GM15510 (cell line): ENCODE results near the gene KIF21A.

Experiments used
- POLR2A ChIP-seq: IDR thresholded peaks from 3 replicates; pipeline ENCODE4 v1.6.1; 2011; ENCODE audit warnings: borderline replicate concordance; ENCODE audit not compliant: insufficient read length; ENCODE audit errors: extremely low read depth

The KIF21A gene, protein sequence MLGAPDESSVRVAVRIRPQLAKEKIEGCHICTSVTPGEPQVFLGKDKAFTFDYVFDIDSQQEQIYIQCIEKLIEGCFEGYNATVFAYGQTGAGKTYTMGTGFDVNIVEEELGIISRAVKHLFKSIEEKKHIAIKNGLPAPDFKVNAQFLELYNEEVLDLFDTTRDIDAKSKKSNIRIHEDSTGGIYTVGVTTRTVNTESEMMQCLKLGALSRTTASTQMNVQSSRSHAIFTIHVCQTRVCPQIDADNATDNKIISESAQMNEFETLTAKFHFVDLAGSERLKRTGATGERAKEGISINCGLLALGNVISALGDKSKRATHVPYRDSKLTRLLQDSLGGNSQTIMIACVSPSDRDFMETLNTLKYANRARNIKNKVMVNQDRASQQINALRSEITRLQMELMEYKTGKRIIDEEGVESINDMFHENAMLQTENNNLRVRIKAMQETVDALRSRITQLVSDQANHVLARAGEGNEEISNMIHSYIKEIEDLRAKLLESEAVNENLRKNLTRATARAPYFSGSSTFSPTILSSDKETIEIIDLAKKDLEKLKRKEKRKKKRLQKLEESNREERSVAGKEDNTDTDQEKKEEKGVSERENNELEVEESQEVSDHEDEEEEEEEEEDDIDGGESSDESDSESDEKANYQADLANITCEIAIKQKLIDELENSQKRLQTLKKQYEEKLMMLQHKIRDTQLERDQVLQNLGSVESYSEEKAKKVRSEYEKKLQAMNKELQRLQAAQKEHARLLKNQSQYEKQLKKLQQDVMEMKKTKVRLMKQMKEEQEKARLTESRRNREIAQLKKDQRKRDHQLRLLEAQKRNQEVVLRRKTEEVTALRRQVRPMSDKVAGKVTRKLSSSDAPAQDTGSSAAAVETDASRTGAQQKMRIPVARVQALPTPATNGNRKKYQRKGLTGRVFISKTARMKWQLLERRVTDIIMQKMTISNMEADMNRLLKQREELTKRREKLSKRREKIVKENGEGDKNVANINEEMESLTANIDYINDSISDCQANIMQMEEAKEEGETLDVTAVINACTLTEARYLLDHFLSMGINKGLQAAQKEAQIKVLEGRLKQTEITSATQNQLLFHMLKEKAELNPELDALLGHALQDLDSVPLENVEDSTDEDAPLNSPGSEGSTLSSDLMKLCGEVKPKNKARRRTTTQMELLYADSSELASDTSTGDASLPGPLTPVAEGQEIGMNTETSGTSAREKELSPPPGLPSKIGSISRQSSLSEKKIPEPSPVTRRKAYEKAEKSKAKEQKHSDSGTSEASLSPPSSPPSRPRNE (N-terminal part only)

DNA sequence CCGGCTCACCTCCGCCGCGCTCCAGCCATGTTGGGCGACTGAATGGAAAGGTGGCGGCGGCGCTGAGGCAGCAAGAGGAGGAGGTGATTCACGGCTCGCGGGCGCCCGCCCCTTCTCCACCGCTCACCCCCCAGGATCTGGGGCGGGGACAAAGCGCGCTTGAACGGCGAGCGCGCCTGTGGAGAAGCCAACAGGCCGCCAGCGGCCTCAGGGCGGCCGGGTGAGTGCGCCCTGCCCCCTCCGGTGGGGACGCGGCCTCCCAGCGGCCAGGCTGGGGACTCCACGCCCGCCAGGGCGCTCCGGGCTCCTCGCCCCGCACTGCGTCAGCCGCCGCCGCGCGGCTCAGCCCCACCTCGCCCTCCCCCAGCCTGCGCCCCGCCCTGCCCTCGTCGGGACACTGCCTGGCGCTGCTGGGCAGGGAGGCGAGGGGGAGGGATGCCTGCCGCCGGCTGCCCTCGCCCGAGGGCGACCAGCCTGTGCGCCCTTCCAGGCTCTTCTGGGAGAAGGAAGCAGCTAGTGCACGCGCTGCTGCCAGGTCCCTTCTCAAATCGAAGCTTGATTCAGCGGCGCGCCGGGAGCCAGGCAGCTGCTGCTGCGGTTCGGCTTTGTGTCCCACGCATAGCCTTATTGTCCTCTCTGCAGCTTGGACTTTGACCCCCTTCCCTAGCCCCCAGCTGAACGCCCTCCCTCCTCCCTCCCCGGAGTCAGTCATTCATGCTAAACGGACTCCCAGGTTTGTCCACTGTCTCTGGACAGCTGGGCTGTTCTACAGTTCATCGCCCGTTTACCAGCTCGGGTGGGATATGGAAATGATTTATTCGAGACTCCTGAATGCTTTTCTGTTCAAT is at the start of gene KIF21A:
TSS of gene KIF21A (minus strand) at position 40 of the 848 bp plus-strand sequence. CDS start 150 bp downstream, outside the sequence.
- peak; percentile 78 for TF ChIP-seq POLR2A

DNA sequence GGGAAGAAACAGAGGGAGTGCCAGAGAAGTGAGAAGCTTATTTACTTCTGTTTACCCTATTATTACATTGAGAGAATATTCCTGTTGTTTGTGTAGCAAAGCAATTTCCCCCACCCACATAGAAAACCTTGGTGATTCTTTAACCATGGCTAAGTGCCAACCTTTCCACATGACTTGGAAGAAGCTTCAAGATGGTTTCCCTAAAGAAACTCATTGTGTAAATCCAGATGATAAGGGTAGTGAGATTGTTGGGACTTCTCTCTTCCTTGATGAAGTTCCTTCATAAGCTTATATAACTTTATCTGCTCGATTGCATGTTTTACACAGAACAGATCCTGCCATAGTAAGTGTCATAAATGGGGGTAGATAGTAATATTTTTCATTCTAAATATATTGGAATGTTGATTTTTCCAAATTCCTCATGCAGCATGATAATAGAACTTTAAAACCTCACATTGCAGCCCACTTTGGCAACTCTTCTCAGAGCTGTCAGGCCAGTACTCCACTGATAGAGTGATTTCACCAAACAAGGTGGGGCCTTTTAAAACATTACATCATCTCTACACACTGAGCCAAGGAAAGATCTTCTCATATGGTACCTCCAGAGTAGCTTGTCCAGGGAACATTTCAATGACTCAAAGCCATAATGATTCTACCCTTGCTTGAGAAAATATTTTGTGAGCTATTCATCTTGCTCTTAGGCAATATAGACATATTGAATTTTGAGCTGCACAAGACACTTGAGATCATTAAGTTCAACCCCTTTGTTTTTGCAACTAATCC is 47.8 kb upstream of the KIF21A start:
- no peak for TF ChIP-seq POLR2A

DNA sequence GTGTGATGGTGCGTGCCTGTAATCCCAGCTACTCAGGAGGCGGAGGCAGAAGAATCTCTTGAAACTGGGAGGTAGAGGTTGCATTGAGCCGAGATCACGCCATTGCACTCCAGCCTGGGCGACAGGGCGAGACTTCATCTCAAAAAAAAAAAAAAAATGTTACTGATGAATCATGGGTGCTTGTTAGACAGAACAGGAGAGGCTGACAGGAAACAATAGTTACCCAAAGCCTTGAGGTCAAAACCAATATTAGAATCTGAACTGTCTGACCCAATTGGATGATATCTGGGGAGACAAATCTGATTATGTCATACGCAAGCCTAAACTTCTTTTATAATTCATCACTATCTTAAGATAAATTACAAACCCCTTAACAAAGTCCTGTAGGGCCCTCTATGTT is 40.7 kb upstream of the KIF21A start:
- no peak for TF ChIP-seq POLR2A

DNA sequence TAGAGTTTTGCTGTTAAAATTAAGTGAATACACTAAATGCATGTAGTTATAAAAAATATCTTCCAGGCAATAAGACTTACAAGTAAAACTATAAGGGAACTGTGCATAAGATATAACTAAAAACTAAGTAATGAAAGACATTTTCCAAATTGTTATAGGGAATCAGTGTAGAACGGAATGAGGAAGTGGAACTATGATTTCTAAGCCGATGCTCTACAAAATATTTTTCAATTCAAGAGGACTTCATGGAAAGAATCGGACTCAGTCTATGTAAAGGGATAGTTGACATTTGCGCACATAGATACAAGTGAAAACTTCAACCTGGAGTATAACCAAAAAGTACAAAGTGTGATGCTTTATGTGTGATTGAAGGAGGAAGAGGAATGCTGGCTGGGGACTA is 40.1 kb upstream of the KIF21A start:
- TF ChIP-seq POLR2A, result no peak

DNA sequence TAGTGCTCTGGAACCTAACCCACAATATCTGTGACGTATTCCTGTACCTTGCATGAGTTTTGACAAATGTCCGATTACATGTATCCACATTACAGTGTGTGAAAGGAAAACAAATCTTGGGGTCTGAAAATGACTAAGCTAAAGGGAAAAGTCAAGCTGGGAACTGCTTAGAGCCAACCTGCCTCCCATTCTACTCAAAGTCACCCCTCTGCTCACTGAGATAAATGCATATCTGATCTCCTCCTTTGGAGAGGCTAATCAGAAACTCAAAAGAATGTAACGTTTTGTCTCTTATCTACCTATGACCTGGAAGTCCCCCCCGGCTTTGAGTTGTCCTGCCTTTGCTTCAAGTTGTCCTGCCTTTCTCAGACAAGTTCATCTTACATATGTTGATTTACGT is 34.0 kb upstream of the KIF21A start:
- TF ChIP-seq POLR2A, result no peak

DNA sequence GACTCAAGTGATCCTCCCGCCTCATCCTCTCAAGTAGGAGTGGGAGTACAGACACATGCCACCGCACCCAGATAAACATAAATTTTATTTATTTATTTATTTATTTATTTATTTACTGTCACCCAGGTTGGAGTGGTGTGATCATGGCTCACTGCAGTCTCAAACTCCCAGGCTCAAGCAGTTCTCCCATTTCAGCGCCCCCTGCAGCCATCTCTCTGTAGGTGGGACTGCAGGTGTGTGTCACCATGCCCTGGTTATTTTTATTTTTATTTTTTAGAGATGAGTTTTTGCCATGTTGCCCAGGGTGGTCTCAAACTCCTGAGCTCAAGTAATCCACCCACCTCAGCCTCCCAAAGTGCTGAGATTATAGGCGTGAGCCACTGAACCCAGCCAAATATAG is 33.2 kb upstream of the KIF21A start:
- TF ChIP-seq POLR2A, result no peak

DNA sequence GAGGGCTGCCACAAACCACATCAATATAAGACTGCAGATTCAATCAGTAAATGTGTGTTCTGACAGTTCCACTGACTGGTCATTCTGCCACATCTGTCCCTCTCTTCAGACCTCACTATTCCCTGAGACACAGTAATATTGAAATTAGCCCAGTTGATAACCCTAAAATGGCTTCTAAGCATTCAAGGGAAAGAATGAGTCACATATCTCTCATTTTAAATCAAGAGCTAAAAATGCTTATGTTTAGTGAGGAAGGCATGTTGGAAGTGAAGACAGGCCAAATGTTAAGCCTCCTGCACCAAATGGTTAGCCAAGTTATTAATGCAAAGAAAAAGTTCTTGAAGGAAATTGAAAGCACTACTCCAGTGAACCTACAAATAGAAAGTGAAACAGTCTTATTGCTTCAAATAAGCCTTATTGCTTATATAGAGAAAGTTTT is 24.5 kb upstream of the KIF21A start:
- no peak for TF ChIP-seq POLR2A

DNA sequence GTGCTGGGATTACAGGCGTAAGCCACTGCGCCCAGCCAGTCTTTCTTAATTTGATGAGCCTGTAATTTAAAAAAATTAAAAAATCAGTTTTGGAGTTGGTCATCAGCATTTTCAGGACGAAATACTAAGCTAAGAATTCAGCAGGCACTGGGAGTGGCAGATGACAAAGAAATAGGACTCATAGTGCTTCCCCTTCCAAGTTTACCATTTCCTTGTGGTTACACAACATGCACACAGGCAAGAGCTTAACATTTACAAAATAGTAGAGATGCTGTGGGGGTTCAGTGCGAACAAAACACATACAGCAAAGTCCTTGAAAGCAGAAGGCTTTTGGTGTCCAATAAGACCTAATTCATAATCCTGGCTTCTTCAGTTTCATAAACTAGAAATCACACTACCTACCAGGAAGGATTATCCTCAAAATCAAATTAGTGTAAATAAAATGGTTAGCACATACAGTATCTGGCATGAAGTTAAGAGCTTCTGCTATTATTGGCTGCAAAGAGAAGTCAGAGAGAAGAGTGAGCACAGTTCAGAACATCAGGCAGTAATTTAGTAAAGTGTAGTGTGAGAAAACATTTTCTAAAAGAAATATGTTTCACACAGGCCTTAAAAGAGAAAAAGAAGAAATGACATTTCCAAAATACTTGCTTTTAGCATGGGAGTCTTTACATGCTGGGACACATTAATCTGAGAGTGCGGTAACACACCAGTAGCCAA is 22.2 kb upstream of the KIF21A start:
- TF ChIP-seq POLR2A, result no peak

DNA sequence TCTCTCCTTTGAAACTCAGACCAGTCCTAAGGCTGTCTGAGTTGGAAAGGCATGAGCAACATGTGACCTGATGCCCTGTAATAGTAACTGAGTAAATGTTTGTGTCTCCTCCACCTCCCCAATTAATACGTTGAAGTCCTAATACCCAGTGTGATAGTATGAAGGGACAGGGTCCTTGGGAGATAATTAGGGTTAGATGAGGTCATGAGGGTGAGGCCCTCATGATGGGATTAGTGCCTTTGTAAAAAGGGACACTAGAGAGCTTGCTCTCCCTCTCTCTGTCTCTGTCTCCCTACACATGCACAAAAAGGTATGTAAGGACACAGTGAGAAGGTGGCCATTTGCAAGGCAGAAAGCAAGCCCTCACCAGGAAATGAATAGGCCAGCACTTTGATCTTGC is 18.1 kb upstream of the KIF21A start:
- TF ChIP-seq POLR2A, result no peak

DNA sequence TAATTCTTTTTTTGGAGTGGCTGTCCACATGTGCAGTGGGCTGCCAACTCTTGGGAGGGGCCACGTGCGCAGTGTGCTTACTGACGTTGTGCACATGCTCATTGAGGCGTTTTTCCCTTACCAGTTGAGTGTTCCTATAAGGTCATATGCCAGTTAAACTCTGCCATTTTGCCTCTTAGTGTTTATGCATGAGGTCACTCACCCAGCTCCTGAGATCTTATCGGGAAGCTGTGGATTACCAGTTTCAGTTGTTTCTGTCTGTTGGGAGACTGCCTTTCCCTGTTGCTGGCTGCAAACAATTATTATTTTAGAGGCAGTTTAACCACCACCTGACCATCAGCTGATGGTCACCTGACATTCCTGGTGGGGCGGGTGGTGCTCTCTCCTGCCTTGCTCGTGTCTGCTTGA is 16.1 kb upstream of the KIF21A start:
- no peak for TF ChIP-seq POLR2A

DNA sequence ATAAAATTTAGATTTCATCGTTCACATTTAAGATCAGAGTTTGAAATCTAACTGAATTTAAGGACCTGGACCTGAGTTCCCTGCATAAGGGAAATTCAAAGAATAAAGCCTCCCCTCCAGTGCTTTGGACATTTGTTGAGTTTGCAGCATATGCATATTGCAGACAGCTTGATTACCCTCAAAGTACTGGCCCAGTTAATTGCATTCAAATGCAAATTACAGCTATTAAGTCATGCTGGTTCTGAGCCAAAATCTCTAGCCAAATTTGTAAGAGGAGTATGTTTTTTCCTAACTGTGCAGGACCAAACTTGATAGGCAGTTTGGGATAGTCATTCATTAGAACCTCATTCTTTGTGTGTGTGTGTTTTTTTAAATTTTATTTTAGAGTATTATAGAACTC is 9.1 kb upstream of the KIF21A start:
- no peak for TF ChIP-seq POLR2A

DNA sequence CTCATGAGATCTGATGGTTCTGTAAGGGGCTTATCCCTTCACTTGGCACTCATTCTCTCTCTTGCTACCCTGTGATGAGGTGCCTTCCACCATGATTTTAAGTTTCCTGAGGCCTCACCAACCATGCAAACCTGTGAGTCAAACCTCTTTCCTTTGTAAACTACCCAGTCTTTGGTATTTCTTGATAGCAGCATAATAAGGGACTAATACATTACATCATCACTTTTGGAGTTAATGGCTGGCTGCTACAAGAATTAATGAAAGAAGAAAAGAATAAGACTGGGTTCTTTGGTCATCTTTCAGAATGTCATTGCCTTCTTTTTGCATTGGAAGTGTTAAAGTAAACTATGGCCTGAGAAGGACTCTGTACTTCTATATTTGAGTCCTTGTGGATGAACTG is 5.1 kb upstream of the KIF21A start:
- no peak for TF ChIP-seq POLR2A

DNA sequence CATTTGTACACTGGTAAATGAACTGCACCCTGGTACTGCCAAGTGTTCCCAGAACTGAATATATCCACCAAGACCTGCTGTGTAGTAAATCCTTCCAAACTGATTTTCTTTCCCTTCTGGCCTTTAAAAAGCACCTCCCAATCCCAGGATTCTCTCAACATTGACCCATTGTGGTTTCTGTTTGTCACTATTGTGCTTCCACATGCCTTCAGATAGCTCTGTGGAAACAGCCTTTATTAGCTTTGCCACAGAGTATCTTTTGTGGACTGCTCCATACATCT is 949 bp upstream of the KIF21A start:
- no peak for TF ChIP-seq POLR2A
